HG03565 (cell line): ENCODE measurements around the gene SDC1.

Source experiments
- ATAC-seq: cut with Tn5 transposase; IDR thresholded peaks from one replicate; pipeline ENCODE4 v1.9.1; 2021; ENCODE audit warnings: mild to moderate bottlenecking, moderate library complexity; ENCODE audit not compliant: unreplicated experiment

The SDC1 gene

GRCh38 chr2:20173496-20174402 lies 51.2 kb downstream of the SDC1 start:
- no peak for ATAC-seq

DNA sequence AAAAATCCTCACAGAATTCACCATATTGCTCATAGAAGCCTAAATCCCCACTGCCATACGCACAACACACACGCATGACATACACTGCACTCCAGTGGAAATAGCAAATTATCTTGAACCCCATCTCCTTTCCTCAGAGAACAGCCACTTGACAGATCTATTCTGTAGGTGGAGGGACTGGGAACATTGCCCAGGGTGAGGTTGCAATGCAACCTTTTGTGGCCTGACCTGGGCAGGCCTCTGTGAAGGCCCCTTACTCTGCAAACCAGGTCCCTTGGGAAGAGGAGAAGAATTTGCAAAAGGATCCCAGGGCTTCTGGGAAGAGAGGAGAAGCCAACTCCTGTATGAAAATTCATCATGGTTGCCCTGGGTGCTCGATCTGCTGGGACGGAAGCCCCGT lies 51.9 kb downstream of the SDC1 start:
- no peak for ATAC-seq

DNA sequence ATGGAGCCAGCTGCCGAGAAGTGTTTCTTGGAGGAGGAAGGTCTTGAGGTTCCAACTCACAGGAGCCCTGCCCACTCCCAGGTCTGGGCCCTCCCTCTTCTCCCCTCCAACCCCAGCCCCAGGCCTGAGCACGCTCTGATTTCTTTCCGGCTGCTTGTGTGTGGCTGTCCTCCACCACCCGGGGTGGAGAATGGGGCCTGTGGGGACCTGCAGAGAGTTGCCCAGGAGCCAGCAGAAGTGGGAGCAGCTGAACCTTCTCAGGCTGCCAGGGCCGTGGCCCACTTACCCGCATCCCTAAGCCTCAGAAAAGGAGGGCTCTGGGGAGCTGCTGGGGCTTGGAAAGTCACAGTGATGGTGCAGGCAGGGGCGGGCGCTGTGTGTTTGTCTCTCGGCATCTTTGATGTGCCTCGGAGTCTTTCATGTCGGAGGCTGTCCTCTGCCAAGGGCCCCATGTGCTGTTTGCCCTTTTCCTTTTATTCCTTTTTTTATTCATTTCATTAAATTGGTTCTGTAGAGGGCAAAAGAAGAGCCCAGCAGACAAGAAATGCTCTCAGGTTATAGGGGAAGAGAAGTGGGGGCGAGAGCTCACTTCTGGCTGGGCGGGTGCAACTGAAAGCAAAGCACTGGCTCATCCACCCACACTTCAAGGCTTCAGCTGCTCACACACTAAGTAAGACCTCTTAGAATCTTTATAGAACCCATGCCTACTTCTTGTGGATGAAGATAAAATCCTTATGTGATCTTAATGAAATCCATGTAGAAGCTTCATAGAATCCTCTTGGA lies 52.5 kb downstream of the SDC1 start:
- ATAC-seq, result no peak

DNA sequence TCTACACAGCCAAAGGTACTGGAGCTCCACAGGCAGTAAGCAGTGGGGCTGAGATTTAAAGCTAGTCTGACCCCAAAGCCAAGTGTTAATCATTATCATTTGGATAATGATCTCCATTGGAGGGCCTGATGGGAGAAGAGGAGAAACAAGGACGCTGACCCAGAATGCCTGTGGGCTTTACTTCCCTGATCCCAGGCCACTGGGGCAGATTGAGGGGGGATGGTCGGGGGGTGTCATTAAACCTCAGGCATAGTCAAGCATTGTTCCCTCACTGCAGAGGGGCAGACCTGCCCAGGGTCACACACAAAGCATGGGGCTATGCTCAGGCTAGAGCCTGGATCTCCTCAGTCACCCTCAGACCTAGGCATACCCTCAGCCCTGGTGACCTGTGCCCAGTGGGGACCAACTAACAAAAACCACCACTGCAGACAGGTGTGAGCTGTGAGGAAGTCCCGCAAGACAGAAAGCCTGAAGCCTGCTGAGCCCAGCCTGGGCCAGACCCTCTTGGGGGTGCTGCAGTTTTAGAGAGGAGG lies 53.4 kb downstream of the SDC1 start:
- ATAC-seq, result no peak

GRCh38 chr2:20170704-20171250 lies 54.2 kb downstream of the SDC1 start:
- ATAC-seq, result no peak

GRCh38 chr2:20169796-20170703 lies 54.9 kb downstream of the SDC1 start:
- no peak for ATAC-seq

DNA sequence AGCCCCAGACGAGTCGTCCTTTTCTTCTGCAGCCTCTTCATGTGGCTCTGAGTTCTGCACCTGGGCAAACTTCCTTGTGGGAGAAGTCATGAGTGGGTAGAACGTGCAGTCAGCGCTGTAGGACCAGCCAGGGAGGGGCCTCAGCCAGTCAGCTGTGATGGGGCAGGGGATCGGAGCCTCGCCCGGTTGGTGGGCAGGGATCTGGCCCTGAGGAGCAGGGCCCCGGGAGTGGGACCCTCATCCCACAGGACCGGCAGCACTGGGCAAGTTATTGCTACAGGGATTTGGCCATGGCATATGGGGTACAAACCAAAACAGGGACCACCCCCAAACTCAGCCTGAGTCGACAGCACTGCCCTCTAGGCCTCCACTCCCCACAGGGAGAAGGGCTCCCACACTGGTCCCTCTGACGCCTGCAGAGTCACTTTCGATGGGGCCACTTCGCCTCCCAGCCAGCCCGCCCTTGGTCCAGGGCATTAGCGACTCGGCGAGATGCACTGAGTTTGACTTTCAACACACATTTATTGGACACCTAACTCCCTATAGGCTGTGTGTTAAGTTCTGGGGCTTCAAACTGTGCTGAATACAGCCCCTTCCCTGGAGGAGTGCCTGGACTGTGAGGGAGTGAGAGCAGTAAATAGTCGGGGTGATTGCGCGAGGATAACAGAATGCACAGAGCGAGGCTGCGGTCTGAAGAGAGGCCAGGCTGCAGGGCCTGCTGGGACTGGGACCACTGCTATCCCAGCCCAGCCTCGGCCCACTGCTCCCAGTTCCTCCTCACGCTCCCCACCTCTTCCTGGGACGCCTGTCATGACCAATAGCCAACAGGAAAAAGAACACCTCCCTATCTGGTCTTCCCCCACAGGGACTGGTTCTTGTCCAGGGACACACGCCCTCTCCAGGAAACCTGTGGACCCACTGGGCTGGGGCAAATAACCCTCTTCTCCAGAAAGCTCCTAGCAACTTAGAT lies 55.9 kb downstream of the SDC1 start:
- ATAC-seq, result no peak

- no peak for ATAC-seq
Measured at GRCh38 chr2:20168048-20168726, 56.7 kb downstream of the SDC1 start.

GRCh38 chr2:20167356-20167755 lies 57.6 kb downstream of the SDC1 start:
- ATAC-seq, result no peak

DNA sequence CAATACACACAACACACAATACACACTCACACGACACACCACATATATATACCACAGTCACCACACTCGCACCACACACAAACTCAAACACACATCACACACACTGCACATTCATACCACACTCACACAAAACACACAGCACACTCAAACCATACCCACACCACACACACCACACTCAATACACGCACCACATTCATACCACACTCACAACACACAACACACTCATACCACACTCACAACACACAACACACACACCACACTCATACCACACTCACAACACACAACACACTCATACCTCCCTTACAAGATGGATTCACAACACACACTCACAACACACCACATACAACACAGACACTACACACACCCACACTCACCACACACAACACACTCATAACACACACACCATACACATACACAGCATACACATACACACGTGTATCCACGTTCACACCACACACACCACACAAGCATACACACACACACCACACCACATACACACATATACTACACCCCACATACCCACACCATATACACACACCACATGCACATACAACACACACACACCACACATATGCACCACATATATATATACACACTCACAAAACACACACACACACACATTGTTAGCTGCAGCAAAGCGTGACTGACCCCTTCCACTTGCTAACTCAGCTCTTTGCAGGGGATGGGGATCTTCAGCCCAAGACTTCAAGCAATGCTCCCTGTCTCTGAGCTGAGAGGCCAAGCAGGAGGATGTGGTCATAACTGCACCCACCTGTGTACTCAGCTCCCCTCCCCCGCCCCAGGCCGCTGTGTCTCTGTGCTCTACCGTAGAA lies 59.0 kb downstream of the SDC1 start:
- ATAC-seq, result no peak

DNA sequence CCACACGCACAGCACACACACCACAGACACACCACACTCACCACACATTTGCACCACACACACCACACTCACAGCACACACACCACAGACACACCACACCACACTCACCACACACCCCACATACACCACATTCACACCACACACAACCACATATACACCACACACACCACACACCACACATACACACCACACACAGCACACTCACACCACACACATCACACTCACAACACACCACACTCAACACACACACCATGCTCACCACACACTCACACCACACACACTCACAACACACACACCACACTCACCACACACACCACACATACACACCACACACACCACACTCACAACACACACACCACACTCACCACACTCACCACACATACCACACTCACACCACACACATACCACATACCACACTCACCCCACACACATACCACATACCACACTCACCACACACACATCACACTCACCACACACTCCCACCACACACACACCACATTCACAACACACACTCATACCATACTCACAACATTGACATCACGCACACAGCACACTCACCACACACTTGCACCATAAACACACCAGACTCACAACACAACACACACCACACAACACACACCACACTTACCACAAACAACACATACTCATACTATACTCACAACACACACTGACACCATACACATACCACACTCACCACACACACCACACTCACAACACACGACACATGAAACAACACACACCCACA lies 60.0 kb downstream of the SDC1 start:
- no peak for ATAC-seq

- no peak for ATAC-seq
Measured at GRCh38 chr2:20164061-20164733, 60.7 kb downstream of the SDC1 start.

DNA sequence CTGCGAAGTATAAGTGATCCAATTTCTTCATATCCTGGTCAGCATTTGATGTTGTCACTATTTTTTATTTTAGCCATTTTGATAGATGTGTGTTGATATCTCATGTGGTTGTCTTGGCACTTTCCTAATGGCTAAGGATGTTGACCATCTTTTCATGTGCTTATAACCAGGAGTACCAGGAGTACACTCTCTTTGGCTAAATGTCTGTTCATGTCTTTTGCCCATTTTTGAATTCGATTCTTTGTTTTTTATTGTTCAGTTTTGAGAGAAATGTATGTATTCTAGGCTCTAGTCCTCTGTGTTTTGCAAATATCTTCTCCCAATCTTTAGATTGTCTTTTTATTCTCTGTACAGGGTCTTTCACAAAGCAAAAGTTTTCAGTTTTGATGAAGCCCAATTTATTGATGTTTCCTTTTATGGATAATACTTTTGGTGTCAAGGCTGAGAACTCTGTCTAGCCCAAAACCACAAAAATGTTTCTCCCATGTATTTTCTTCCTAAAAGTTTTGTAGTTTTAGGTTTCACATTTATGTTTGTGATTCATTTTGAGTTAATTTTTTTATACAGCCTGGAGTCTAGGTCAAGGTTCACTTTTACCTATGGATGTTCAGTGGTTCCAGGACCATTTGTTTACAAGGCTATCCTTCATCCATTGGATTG lies 65.4 kb downstream of the SDC1 start:
- no peak for ATAC-seq

DNA sequence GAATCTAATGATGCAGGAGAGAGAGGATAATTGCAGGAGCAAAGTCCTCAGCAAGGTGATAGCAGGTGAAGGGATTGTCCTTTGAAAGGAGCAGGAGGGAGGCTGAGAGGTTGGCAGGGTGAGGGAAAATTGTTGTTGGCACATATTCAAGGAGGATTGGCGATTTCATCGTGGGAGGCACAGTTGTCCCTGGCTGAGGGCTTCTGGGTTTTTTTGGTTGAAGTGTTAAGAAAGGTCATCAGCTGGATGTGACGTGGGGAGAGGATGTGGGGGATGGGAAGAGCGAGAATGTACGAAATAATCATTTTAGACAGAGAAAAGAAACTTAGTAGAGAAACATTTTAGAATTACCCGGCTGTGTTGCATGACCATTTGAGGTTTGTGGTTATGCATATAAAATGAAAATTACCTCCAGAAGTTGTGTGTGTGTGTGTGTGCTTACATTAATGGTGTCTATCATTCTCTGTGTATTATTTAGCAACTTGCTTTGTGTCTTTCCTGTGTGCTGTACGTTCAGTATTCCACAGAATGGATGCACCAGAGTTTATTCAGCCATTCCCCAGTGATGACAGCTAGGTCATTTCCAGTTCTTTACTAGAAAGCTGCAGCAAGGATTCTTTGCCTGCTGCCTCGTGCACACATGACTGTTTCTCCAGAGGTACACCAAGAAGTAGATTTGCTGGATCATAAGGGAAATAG lies 67.6 kb downstream of the SDC1 start:
- no peak for ATAC-seq

GRCh38 chr2:20156836-20157192 lies 68.1 kb downstream of the SDC1 start:
- no peak for ATAC-seq
